ENCODE results near the gene BCR.

The BCR gene

DNA sequence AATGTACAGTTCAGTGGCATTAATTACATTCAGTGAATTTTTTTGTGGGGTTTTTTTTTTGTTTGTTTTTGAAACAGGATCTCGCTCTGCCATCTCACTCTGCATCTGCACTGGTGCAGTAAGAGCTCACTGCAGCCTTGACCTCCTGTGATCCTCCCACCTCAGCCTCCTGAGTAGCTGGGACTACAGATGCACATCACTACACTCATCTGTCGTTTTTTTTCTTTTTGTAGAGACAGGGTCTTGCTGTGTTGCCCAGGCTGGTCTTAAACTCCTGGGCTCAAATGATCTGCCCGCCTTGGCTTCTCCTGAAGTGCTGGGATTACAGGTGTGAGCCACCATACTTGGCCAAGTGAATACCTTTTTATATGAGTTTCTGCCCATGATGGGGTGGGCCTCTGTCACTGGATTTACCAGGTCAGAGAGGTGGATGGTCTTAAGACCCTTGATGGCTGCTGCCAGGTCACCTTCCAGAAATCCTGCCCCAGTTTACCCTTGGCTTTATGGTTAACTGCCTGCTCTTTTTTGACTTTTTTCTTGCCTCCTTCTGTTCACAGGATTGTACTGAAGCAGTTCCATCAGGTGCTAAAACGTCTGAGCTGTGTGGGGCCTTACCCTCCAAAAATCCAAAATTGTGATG lies 22.6 kb downstream of the BCR start:
- Histone ChIP-seq H2AFZ (ENCODE audit: low read length, unreplicated experiment) (no peak overlapping the region), H3K79me2 (ENCODE audit: control insufficient read depth, insufficient read depth, low read length, unreplicated experiment) (peaks cover 5% of the 10 kb centered on the region), H3K27ac (ENCODE audit: low read depth, low read length) (no peak overlapping the region), H3K36me3 (ENCODE audit: insufficient read depth, low read length) (no peaks in the 10 kb centered on the region), H3K4me3 (ENCODE audit: low read depth, low read length) (no peak overlapping the region), H3K27me3 (ENCODE audit: insufficient read depth, low read length) (no peaks in the 10 kb centered on the region), H3K4me1 (ENCODE audit: control insufficient read depth, insufficient read depth, low read length, unreplicated experiment) (peaks cover 2% of the 10 kb centered on the region)

DNA sequence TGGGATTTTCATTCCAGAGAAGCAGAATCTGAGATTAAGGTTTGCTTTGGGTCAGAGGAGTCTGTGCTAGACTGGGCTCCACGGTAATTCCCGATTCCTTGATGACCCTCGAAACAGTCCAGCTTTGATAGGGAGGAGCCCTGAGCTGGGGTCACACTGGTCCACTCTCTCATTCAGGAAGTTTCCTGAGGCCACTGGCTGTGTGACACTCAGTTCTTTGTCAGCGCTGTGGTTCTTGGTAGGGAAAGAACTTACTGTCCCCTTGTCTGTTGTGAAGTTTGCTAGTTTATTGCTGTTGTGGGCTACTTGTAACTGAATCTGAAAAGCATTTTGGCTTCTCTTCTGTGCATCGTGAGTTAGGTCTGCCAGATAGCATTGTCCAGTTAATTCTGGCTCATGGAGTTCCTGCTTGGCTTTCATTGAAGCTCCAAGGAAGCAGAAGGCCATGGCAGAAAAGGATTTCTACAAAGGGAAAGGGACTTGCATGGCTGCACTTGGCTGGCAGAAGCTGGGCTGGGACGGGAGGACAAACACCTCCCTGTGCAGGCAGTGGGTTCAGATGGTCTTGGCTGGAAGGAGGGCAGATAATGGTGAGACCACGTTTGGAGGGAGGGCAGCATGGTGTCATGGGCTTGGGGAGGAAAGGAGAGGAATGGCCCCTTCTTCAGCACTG lies 23.3 kb downstream of the BCR start:
- peaks cover 2% of the 10 kb centered on the region for H3K4me1 ChIP-seq (ENCODE audit: control insufficient read depth, insufficient read depth, low read length, unreplicated experiment)
- H3K27me3 ChIP-seq (ENCODE audit: insufficient read depth, low read length): no peaks in the 10 kb centered on the region
- H3K27ac ChIP-seq (ENCODE audit: low read depth, low read length): no peak overlapping the region
- H3K4me3 ChIP-seq (ENCODE audit: low read depth, low read length): no peak overlapping the region
- H3K79me2 ChIP-seq (ENCODE audit: control insufficient read depth, insufficient read depth, low read length, unreplicated experiment): peaks cover 5% of the 10 kb centered on the region
- H2AFZ ChIP-seq (ENCODE audit: low read length, unreplicated experiment): no peak overlapping the region
- H3K36me3 ChIP-seq (ENCODE audit: insufficient read depth, low read length): no peaks in the 10 kb centered on the region

DNA sequence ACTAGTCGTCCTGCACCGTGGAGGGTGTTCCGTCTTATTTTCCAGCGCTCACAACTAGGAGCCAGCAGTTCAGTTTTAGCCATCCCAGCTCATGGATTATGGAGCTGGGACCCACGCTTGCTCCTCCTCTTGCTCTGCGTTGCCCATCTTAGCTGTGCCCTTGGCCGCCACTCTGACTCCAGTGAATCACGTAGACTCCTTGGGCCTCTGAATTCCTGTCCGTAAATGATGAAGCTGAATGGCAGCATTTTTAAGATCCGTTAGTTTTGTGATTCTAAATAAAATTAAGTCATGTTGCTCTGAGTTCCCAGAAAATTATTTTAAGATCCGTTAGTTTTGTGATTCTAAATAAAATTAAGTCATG lies 23.8 kb downstream of the BCR start:
- Histone ChIP-seq H3K79me2 (ENCODE audit: control insufficient read depth, insufficient read depth, low read length, unreplicated experiment) (peaks cover 5% of the 10 kb centered on the region), H2AFZ (ENCODE audit: low read length, unreplicated experiment) (no peak overlapping the region), H3K36me3 (ENCODE audit: insufficient read depth, low read length) (no peaks in the 10 kb centered on the region), H3K4me3 (ENCODE audit: low read depth, low read length) (no peak overlapping the region), H3K27me3 (ENCODE audit: insufficient read depth, low read length) (no peaks in the 10 kb centered on the region), H3K27ac (ENCODE audit: low read depth, low read length) (no peak overlapping the region), H3K4me1 (ENCODE audit: control insufficient read depth, insufficient read depth, low read length, unreplicated experiment) (peaks cover 2% of the 10 kb centered on the region)

- H3K4me1 ChIP-seq (ENCODE audit: control insufficient read depth, insufficient read depth, low read length, unreplicated experiment): no peaks in the 10 kb centered on the region
- no peaks in the 10 kb centered on the region for H3K27me3 ChIP-seq (ENCODE audit: insufficient read depth, low read length)
- H3K27ac ChIP-seq (ENCODE audit: low read depth, low read length): no peak overlapping the region
- H3K36me3 ChIP-seq (ENCODE audit: insufficient read depth, low read length): no peaks in the 10 kb centered on the region
- H3K79me2 ChIP-seq (ENCODE audit: control insufficient read depth, insufficient read depth, low read length, unreplicated experiment): peaks cover 5% of the 10 kb centered on the region
- H2AFZ ChIP-seq (ENCODE audit: low read length, unreplicated experiment): no peak overlapping the region
- H3K4me3 ChIP-seq (ENCODE audit: low read depth, low read length): no peak overlapping the region
Measured at GRCh38 chr22:23204541-23205157, 24.3 kb downstream of the BCR start.

DNA sequence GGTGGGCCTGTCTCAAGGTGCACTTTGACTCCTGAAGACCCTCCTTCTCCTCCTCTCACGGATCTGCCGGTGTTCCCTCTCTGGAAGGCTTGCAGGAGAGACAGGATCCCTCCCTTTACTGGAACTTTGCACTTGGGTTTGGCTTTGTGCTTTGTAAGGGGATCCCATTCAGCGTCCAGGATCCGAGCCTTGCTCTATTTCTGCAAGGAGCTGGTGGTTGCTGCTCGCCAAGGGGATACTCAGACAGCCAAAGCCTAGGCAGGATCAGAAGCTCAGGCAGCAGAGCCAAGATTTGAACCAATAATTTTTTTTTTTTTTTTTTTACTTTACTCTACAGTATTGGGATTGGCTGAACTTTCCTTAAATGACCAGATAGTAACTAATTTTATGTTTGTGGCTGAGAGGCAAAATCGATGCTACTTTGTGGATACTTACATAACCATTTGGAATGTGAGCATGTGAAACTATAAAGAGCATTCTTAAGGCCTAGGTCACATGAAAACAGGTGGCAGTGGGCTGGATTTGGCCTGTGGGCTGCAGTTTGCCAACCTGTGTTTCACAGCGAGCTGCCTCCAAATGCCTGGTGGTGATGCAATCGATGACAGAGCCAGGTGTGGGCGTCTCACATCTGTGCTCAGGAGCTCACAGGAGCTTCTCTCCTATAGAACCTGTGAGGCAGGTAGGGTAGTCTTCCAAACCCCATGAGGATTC lies 25.2 kb downstream of the BCR start:
- Histone ChIP-seq H2AFZ (ENCODE audit: low read length, unreplicated experiment) (no peak overlapping the region), H3K79me2 (ENCODE audit: control insufficient read depth, insufficient read depth, low read length, unreplicated experiment) (peaks cover 5% of the 10 kb centered on the region), H3K4me1 (ENCODE audit: control insufficient read depth, insufficient read depth, low read length, unreplicated experiment) (no peaks in the 10 kb centered on the region), H3K27ac (ENCODE audit: low read depth, low read length) (no peak overlapping the region), H3K36me3 (ENCODE audit: insufficient read depth, low read length) (no peaks in the 10 kb centered on the region), H3K27me3 (ENCODE audit: insufficient read depth, low read length) (no peaks in the 10 kb centered on the region), H3K4me3 (ENCODE audit: low read depth, low read length) (no peak overlapping the region)

DNA sequence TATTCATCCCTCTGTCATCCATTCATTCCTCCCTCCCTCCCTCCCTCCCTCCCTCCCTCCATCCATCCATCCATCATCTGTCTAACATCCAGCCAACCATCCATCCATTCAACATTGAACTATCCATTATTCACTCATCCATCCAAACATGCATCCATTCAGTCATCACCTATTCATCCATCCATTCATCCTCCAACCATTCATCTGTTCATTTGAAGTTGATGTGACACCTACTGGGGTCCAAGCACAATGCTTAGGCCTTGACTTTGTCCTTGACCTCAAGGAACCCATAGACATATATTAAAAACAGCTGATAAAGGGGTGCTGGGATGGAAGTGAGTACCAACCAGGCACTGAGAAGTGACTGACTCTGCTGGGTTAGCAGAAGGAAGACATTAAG lies 26.6 kb downstream of the BCR start:
- H2AFZ ChIP-seq (ENCODE audit: low read length, unreplicated experiment): no peak overlapping the region
- no peaks in the 10 kb centered on the region for H3K27me3 ChIP-seq (ENCODE audit: insufficient read depth, low read length)
- no peak overlapping the region for H3K27ac ChIP-seq (ENCODE audit: low read depth, low read length)
- H3K4me1 ChIP-seq (ENCODE audit: control insufficient read depth, insufficient read depth, low read length, unreplicated experiment): no peaks in the 10 kb centered on the region
- H3K4me3 ChIP-seq (ENCODE audit: low read depth, low read length): no peak overlapping the region
- peaks cover 5% of the 10 kb centered on the region for H3K79me2 ChIP-seq (ENCODE audit: control insufficient read depth, insufficient read depth, low read length, unreplicated experiment)
- no peaks in the 10 kb centered on the region for H3K36me3 ChIP-seq (ENCODE audit: insufficient read depth, low read length)

- H3K79me2 ChIP-seq (ENCODE audit: control insufficient read depth, insufficient read depth, low read length, unreplicated experiment): peaks cover 7% of the 10 kb centered on the region
- no peak overlapping the region for H2AFZ ChIP-seq (ENCODE audit: low read length, unreplicated experiment)
- H3K27ac ChIP-seq (ENCODE audit: low read depth, low read length): no peak overlapping the region
- H3K27me3 ChIP-seq (ENCODE audit: insufficient read depth, low read length): no peaks in the 10 kb centered on the region
- H3K4me1 ChIP-seq (ENCODE audit: control insufficient read depth, insufficient read depth, low read length, unreplicated experiment): no peaks in the 10 kb centered on the region
- H3K4me3 ChIP-seq (ENCODE audit: low read depth, low read length): no peak overlapping the region
- no peaks in the 10 kb centered on the region for H3K36me3 ChIP-seq (ENCODE audit: insufficient read depth, low read length)
Measured at GRCh38 chr22:23207729-23208393, 27.6 kb downstream of the BCR start.

- H3K27ac ChIP-seq (ENCODE audit: low read depth, low read length): no peak overlapping the region
- H3K79me2 ChIP-seq (ENCODE audit: control insufficient read depth, insufficient read depth, low read length, unreplicated experiment): peaks cover 9% of the 10 kb centered on the region
- H3K36me3 ChIP-seq (ENCODE audit: insufficient read depth, low read length): no peaks in the 10 kb centered on the region
- peaks cover 8% of the 10 kb centered on the region for H3K4me1 ChIP-seq (ENCODE audit: control insufficient read depth, insufficient read depth, low read length, unreplicated experiment)
- no peak overlapping the region for H2AFZ ChIP-seq (ENCODE audit: low read length, unreplicated experiment)
- no peak overlapping the region for H3K4me3 ChIP-seq (ENCODE audit: low read depth, low read length)
- no peaks in the 10 kb centered on the region for H3K27me3 ChIP-seq (ENCODE audit: insufficient read depth, low read length)
Measured at GRCh38 chr22:23210428-23211170, 30.3 kb downstream of the BCR start.

DNA sequence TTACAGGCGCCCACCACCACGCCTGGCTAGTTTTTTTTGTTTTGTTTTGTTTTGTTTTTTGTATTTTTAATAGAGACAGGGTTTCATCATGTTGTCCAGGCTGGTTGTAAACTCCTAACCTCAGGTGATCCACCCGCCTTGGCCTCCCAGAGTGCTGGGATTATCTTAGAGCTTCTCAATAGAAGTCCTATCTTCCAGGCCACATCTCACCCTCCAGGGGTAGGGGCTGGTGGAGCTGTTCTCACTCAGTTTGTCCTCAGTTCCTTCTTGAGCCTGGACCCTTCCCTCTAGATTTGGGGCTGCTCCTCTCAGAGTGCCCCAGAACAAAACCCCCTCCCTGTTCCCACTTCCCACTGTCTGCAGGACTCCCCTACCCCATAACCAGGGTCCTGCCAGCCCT lies 31.3 kb downstream of the BCR start:
- H3K27ac ChIP-seq (ENCODE audit: low read depth, low read length): no peak overlapping the region
- H3K4me1 ChIP-seq (ENCODE audit: control insufficient read depth, insufficient read depth, low read length, unreplicated experiment): peaks cover 15% of the 10 kb centered on the region
- peaks cover 13% of the 10 kb centered on the region for H3K79me2 ChIP-seq (ENCODE audit: control insufficient read depth, insufficient read depth, low read length, unreplicated experiment)
- no peaks in the 10 kb centered on the region for H3K27me3 ChIP-seq (ENCODE audit: insufficient read depth, low read length)
- H2AFZ ChIP-seq (ENCODE audit: low read length, unreplicated experiment): no peak overlapping the region
- H3K36me3 ChIP-seq (ENCODE audit: insufficient read depth, low read length): no peaks in the 10 kb centered on the region
- H3K4me3 ChIP-seq (ENCODE audit: low read depth, low read length): no peak overlapping the region
